HG02981 (cell line): ENCODE data around the gene SLC38A10.

ENCODE experiments used
- ATAC-seq: cut with Tn5 transposase; IDR thresholded peaks from one replicate; pipeline ENCODE4 v1.9.1; 2021; ENCODE audit warnings: mild to moderate bottlenecking, moderate library complexity; ENCODE audit not compliant: unreplicated experiment

The SLC38A10 gene

GRCh38 chr17:81295031-81295675, at the start of gene SLC38A10:
Gene SLC38A10, minus strand, starts transcription at chr17:81295307. Its CDS starts 386 bp downstream, at chr17:81294921.
- peak; percentile 82 for ATAC-seq

- ATAC-seq = no peak
Observed at GRCh38 chr17:81342269-81343070, 47.4 kb upstream of the SLC38A10 start.

GRCh38 chr17:81341516-81342268, 46.6 kb upstream of the SLC38A10 start:
- no peak for ATAC-seq

GRCh38 chr17:81340607-81341515, 45.8 kb upstream of the SLC38A10 start:
- no peak for ATAC-seq

GRCh38 chr17:81339534-81340296, 44.6 kb upstream of the SLC38A10 start:
- no peak for ATAC-seq

- ATAC-seq = no peak
Observed at GRCh38 chr17:81339191-81339533, 44.1 kb upstream of the SLC38A10 start.

GRCh38 chr17:81338274-81339190, 43.4 kb upstream of the SLC38A10 start:
- ATAC-seq = no peak

- no peak for ATAC-seq
Observed at GRCh38 chr17:81337476-81337879, 42.4 kb upstream of the SLC38A10 start.

- no peak for ATAC-seq
Observed at GRCh38 chr17:81336930-81337325, 41.8 kb upstream of the SLC38A10 start.

GRCh38 chr17:81336296-81336929, 41.3 kb upstream of the SLC38A10 start:
- no peak for ATAC-seq

- no peak for ATAC-seq
Observed at GRCh38 chr17:81335773-81336157, 40.7 kb upstream of the SLC38A10 start.

- ATAC-seq = no peak
Observed at GRCh38 chr17:81334987-81335772, 40.1 kb upstream of the SLC38A10 start.

- ATAC-seq = no peak
Observed at GRCh38 chr17:81334391-81334901, 39.3 kb upstream of the SLC38A10 start.

GRCh38 chr17:81333616-81334368, 38.7 kb upstream of the SLC38A10 start:
- no peak for ATAC-seq

- no peak for ATAC-seq
Observed at GRCh38 chr17:81332914-81333528, 37.9 kb upstream of the SLC38A10 start.

GRCh38 chr17:81332118-81332834, 37.2 kb upstream of the SLC38A10 start:
- no peak for ATAC-seq
